Astrocyte (in vitro differentiated cells and primary cell): Measurements from ENCODE around the gene DBF4B.

Experiments
- EZH2 ChIP-seq: IDR thresholded peaks from 2 replicates; pipeline ENCODE4 v1.6.1; 2012; ENCODE audit warnings: mild to moderate bottlenecking, low read length, inconsistent platforms; ENCODE audit not compliant: insufficient read depth
- TF ChIP-seq, protein P1 (sequence below): IDR thresholded peaks from 2 replicates; pipeline ENCODE4 v1.5.1; 2011; ENCODE audit warnings: low read depth, mild to moderate bottlenecking, inconsistent platforms, low read length, moderate library complexity; ENCODE audit not compliant: insufficient read depth

DNA sequence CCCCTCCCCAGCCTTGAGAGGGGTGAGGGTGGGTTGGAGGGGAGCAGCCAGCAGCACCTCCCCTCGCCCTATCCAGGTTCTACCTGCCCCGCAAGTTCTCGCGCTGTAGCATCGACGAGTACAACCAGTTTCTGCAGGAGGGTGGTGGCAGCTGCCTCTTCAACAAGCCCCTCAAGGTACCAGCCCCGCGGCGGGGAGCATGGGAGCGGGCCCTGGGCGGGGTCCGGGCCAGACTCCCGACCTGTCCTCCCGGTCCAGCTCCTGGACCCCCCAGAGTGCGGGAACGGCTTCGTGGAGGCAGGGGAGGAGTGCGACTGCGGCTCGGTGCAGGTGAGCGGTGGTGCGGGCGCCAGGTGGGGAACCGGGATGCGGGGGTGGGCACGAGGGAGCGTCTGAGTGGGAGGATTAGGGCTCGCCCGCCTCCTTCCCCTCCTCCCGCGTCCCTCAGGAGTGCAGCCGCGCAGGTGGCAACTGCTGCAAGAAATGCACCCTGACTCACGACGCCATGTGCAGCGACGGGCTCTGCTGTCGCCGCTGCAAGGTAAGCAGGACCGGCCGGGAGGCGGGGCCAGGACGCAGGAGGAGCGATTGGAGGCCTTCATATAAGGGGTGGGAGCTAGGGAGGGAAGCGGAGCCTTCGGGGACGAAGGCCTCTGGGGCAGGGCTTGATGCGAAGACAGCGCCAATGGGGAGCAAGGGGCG is 66.8 kb downstream of the DBF4B start:
- TF ChIP-seq, protein P1, sequence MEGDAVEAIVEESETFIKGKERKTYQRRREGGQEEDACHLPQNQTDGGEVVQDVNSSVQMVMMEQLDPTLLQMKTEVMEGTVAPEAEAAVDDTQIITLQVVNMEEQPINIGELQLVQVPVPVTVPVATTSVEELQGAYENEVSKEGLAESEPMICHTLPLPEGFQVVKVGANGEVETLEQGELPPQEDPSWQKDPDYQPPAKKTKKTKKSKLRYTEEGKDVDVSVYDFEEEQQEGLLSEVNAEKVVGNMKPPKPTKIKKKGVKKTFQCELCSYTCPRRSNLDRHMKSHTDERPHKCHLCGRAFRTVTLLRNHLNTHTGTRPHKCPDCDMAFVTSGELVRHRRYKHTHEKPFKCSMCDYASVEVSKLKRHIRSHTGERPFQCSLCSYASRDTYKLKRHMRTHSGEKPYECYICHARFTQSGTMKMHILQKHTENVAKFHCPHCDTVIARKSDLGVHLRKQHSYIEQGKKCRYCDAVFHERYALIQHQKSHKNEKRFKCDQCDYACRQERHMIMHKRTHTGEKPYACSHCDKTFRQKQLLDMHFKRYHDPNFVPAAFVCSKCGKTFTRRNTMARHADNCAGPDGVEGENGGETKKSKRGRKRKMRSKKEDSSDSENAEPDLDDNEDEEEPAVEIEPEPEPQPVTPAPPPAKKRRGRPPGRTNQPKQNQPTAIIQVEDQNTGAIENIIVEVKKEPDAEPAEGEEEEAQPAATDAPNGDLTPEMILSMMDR = no peak
- no peak for TF ChIP-seq EZH2
